Measurements from ENCODE around the gene TMEM45B.
"Not testable (repeated sequence)": the region's sequence is repeated elsewhere in the genome, so short reads cannot be mapped to it uniquely, and the experiment has no call there.

The TMEM45B gene

DNA sequence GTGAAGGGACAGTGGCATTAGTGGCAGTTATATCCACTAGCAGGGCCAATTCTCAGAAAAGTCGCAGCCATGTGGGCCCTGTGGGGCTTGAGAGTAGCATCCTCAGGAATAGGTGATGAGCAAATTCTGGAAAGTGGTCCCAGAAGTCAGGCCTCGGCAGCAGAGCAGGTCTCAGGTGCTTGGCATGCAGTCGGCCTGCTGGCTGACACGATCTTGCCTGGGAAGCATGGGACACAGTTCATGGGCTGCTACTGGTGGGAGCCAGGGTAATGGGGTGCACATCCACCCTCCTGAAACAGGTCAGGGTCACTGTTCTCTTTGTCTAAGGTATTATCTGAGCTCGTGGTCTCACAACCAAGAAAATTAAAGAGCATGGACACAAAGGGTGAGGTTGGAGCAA, 36.8 kb upstream of the TMEM45B start:
- Histone ChIP-seq H3K4me3 (no peak overlapping the region), H3K27ac (no peak overlapping the region)
- no peak for DNase-seq (ENCODE audit: low spot score)
- TF ChIP-seq CTCF (IDR thresholded peaks at IDR 0.05): no peak

DNA sequence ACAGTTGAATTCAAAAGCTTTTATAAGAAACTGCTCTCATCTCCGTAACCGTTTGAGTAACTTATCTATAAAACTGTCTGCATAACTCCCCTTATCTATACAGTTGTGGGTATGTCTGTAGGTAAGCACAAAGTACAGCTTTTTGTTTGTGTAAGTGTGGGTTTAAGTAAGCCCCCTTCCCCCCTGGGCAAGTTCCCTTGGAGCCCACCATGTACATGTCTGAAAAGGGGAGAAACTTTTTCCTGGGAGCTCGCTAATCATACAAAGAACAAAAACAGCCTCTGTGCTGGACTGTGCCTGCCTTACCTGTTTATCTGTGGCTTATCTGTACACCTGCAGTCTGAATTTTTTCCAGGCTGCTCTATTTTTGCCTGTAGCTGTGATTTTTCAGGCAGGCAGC, 36.3 kb upstream of the TMEM45B start:
- no peak overlapping the region for H3K4me3 ChIP-seq
- no peak for TF ChIP-seq CTCF (IDR thresholded peaks at IDR 0.05)
- no peak for DNase-seq (ENCODE audit: low spot score)
- no peak overlapping the region for H3K27ac ChIP-seq

- Histone ChIP-seq H3K27ac (no peak overlapping the region), H3K4me3 (no peak overlapping the region)
- DNase-seq (ENCODE audit: low spot score): no peak
- TF ChIP-seq CTCF (IDR thresholded peaks at IDR 0.05): no peak
Measured at GRCh38 chr11:129785383-129786111, 30.1 kb upstream of the TMEM45B start.

GRCh38 chr11:129786112-129786416, 29.6 kb upstream of the TMEM45B start:
- DNase-seq (ENCODE audit: low spot score); H3K4me3 ChIP-seq; H3K27ac ChIP-seq: not testable (repeated sequence)

GRCh38 chr11:129787532-129788155, 28.0 kb upstream of the TMEM45B start:
- TF ChIP-seq CTCF (IDR thresholded peaks at IDR 0.05): no peak
- Histone ChIP-seq H3K4me3 (no peak overlapping the region), H3K27ac (no peak overlapping the region)
- DNase-seq (ENCODE audit: low spot score): no peak

- TF ChIP-seq CTCF (IDR thresholded peaks at IDR 0.05): no peak
- DNase-seq (ENCODE audit: low spot score): no peak
- Histone ChIP-seq H3K4me3 (no peak overlapping the region), H3K27ac (no peak overlapping the region)
Measured at GRCh38 chr11:129788278-129788677, 27.4 kb upstream of the TMEM45B start.

DNA sequence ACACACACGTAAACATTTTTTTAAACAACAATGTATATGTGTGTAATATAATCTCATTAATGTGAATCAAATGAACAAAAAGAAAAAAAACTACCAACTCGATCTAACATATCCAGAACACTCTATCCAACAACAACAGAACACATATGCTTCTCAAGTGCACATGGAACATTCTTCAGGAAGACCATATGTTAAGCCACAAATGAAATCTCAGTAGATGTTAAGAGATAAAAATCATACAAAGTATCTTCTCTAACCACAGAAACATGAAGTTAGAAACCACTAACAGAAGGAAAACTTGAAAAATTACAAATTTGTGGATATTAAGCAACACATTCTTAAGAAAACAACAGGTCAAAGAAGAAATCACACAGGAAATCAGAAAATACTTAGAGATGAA, 25.5 kb upstream of the TMEM45B start:
- Histone ChIP-seq H3K4me3 (no peak overlapping the region), H3K27ac (no peak overlapping the region)
- no peak for DNase-seq (ENCODE audit: low spot score)
- no peak for TF ChIP-seq CTCF (IDR thresholded peaks at IDR 0.05)

Measured in coronary artery (tissue), 2 donors.